NCI-H1417 (cell line): ENCODE results near the gene GNL3.
A peak's percentile ranks its signal among the peaks of the same experiment; 100 is the strongest.
"Not testable (repeated sequence)": the region's sequence is repeated elsewhere in the genome, so short reads cannot be mapped to it uniquely, and the experiment has no call there.

Experiments used
- DNase-seq, 3 experiments: peaks; one replicate each; lab custom pipeline; 2025; lab: John Stamatoyannopoulos, UW

The GNL3 gene, protein sequence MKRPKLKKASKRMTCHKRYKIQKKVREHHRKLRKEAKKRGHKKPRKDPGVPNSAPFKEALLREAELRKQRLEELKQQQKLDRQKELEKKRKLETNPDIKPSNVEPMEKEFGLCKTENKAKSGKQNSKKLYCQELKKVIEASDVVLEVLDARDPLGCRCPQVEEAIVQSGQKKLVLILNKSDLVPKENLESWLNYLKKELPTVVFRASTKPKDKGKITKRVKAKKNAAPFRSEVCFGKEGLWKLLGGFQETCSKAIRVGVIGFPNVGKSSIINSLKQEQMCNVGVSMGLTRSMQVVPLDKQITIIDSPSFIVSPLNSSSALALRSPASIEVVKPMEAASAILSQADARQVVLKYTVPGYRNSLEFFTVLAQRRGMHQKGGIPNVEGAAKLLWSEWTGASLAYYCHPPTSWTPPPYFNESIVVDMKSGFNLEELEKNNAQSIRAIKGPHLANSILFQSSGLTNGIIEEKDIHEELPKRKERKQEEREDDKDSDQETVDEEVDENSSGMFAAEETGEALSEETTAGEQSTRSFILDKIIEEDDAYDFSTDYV

GRCh38 chr3:52685709-52686691 lies at the start of gene GNL3, which contains the start of gene PBRM1:
TSS of gene GNL3 (plus strand) at chr3:52686032. CDS start at chr3:52686093, 61 bp downstream.
TSS of gene PBRM1 (minus strand) at chr3:52685913.
- DNase-seq = peak; percentile 90 to 94 (median 94)

GRCh38 chr3:52636673-52637072 lies 49.2 kb upstream of the GNL3 start:
- DNase-seq = peak in 2 of 3 experiments; percentile 1 to 70

DNA sequence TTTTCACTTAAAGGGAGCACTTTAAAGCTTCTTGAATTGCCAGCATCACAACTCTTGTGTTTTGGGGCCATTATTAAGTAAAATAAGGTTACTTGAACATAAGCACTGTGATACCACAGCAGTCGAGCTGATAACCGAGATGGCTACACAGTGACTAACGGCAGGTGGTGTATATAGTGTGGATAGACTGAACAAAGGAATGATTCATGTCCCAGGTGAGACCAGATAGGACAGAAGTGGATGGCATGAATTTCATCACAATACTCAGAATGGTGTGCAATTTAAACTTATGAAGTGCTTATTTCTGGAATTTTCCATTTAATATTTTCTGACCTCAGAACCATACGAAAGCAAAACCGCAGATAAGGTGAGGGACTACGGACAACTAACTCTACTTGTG lies 40.3 kb upstream of the GNL3 start:
- no peak for DNase-seq

- DNase-seq = no peak
Observed at GRCh38 chr3:52649461-52650210, 36.2 kb upstream of the GNL3 start.

- no peak for DNase-seq
Observed at GRCh38 chr3:52650439-52650838, 35.4 kb upstream of the GNL3 start.

DNA sequence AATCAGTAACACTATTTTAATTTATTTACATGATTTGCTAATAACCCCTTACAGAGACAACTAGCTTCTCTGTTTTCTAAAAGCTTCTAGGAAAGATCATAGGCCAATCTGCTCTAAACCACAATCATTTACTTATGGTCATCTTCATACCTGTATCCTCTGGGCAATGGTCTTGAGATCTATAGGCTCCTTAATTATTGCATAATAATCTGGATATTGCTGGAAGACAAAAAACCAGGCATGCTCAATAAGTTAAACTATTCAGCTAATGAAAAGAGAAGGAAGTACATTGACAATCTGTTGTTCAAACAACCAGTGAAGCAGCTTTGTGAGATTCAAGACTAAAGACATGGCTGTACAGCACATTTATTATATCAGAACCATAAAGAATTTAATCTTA lies 34.2 kb upstream of the GNL3 start:
- no peak for DNase-seq

DNA sequence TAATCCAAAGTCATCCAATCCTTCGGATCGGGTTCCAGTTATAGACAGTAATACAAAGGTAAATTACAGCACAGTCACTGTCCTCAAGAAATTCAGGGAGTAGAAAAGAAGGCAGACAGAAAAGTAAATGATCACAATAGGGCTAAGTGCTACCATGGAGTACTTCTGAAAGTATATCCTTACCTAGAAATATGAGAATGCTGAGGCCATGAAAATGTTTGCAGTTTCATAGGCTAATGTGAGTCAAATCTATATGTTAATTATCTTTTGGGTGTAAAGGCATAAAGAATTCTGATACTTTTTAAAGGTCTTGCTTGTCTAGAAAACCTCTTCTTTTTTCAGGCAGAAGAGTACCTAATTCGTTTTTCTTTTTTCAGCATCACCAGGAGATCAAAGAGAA lies 29.9 kb upstream of the GNL3 start:
- DNase-seq = no peak

DNA sequence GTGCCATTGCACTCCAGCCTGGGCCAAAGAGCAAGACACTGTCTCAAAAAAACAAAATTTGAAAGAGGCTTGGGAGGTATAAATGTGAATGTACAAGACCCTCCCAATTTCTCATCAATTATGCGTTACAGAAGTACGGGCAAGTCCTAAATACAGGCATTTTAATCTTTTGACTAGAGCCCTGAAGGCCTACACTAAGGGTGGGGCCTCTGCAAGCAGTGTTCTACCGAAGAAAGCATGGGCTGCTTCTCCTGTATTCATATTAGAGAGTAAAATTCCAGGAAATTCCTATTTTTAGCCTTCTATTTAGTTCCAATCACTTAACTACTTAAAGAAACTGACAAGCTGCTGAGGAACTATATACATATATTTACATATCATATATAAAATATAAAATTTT lies 25.8 kb upstream of the GNL3 start:
- no peak for DNase-seq

DNA sequence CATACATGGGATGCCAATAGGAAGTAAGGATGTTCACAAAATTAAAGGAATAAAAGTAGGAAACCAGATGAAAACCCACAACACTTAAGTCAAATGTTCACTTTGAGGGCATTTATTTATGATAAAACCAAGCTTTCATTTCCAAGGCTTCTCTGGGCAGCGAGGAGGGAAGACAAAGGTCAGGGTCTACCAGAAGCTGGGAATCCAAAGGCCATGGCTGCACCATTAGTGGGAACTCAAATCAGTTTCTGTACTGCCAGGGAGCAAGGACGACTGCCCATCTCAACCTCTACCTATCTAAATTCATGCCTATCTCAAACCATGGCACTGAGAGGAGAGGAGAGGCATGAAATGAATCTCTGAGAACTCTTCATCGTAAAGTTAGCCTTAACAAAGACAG lies 22.7 kb upstream of the GNL3 start:
- DNase-seq = no peak

DNA sequence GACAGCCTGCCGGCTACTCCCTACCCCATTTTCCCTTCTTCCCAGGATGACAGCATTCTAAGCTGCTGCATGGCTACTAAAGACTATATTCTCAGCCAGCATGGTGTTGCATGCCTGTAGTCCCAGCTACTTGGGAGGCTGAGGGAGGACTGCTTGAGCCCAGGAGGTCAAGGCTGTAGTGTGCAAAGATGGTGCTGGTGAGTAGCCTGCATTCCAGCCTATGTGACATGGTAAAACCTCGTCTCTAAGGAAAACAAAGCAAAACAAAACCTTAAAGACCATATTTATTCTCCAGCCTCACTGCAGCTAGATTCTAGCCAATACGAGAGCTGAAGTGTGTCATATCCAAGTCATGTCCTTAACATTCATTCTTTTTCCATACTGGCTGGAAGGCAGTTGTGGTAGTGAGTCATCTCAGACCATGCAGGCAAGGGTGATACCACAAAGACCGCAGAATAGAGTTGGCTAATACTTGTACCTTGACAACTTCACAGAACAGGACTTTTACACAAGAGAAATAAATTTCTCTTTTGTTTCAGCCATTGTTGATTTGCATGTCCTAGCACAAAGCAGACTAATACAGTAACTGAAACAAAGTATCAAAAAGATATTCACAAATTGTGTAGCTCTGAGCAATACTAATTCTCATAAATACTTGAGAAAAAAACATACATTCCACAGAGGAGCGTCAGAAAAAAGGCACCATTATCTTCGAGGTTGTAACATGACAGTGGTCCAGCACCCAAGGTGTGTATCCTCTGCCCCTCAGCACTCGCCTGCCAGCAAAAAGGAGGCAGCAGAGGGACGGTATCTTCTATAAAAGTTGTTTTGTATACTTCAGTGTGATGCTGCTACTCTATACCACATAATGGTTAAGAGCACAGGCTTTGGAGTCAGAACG lies 15.0 kb upstream of the GNL3 start:
- no peak for DNase-seq

DNA sequence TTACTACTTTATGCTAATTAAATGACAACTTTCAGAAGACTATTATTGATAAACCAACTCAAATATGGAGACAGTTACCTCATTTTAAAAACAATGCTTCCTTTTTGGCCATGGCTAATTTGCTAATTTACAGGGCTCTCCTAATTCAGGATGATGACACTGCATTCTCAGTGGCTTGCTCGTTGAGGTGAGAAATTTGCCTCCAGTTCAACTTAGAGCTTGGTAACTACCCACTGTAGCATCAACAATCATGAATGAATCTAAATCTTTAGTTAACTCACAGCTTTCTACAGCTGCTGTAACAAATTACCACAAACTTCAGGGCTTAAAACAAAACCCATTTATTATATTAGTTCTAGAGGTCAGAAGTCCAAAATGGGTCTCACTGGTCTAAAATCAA lies 14.2 kb upstream of the GNL3 start:
- DNase-seq = no peak

DNA sequence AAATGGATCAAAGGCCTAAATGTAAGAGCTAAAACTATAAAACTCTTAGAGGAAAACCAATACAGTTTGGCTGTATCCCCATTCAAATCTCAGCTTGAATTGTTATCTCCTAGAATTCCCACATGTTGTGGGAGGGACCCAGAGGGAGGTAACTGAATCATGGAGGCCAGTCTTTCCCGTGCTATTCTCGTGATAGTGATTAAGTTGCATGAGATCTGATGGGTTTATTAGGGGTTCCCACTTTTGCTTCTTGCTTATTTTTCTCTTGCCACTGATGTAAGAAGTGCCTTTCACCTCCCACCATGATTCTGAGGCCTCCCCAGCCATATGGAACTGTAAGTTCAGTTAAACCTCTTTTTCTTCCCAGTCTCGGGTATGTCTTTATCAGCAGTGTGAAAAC lies 9.6 kb upstream of the GNL3 start:
- not testable (repeated sequence) for DNase-seq

DNA sequence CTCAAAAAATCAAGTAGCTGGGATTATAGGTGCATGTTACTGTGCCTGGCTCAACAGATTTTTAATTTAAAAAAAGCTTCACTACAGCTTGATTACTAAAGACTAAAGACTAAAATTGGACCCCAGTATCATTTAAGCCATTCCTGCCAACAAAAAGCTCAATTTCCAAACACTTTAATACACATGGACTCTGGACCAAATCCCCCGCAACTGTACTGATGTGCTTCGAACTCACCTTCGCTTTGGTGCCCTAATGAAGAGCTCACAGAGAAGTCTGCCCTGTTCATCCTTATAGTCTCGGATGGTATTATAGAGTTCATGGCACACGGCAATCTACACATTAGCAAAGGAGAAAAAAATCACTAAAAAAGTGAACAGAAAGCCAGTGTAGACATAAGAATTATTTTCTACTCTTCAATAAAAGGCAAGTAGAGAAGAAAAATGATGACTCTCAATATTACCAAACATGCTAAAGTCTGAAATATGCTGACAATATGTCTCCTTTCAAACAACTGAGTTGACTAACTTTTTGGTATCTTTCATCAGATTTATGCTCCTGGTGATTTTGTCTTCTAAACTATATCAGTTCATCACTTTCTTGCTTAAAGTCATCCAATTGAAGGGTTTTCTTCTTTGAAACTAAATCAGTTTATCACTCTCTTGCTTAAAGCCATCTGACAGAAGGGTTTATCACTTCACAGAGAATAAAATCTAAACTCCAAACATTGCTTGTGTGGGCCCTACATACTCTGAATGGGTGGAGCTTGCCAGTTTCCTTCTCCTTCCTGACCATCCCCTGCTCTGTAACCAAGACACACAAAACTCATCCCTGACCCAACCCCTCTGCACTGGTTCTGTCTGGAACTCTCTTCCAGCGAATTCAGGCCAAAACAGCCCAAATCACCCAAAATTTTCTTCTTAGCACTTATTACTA lies 7.3 kb upstream of the GNL3 start:
- no peak for DNase-seq

DNA sequence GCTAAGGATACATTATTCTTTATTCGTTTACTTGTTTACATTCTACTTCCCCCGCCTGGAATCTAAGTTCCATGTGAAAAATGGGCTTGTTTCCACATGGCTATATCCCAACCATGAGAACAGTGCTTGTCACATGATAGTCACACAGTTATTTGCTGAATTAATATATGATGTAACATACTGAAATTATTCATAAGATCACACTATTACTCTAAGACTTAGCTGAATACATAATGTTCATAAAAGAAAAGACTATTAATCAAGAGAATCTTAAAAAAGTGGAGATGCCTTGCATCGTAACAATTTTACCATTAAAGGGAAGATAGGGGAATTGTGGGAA lies 6.7 kb upstream of the GNL3 start:
- no peak for DNase-seq

- no peak for DNase-seq
Observed at GRCh38 chr3:52679811-52680210, 6.0 kb upstream of the GNL3 start.

DNA sequence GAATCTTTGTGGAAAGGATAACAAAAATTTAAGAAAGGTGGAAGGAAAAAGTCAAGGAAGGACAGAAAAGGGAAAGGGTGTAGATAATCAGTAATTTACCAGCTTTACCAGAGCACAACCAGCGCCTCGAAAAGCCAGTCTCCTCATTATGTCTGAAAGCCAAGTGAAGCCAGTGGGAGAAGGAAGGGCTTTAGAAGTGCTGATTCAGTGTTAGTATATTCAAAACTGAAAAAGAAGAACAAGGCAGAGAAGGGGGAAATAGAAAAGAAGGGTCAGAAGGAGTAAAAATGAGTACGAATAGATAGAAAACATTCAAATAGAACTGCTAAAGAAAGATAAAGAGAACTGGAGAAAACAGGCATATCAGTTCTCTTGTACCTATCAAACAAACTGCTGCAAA lies 4.2 kb upstream of the GNL3 start:
- DNase-seq = no peak

- no peak for DNase-seq
Observed at GRCh38 chr3:52682016-52682415, 3.8 kb upstream of the GNL3 start.

DNA sequence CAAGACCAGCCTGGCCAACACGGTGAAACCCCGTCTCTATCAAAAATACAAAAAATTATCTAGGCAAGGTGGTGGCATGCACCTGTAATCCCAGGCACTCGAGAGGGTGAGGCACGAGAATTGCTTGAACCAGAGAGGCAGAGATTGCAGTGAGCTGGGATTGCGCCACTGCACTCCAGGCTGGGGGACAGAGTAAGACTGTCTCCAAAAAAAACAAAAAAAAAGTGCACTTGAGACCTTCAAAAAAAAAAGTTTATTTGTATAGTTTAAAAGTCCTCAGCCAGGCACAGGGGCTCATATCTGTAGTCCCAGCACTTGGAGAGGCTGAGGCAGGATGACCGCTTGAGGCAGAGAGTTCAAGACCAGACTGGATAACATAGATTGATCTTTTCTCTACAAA lies 2.2 kb upstream of the GNL3 start:
- no peak for DNase-seq

GRCh38 chr3:52684184-52684583 lies 1.6 kb upstream of the GNL3 start:
- DNase-seq = no peak

- DNase-seq = peak; percentile 76 to 87 (median 86)
Observed at GRCh38 chr3:52685285-52685708, 535 bp upstream of the GNL3 start.
